NCI-H2171 treated with DMSO at 0.1 percent for 48 hours (cell line): ENCODE results near the gene CAND2.
"Not testable (repeated sequence)": the region's sequence is repeated elsewhere in the genome, so short reads cannot be mapped to it uniquely, and the experiment has no call there.

ENCODE experiments used
- DNase-seq: peaks from one replicate; lab custom pipeline; 2025; lab: John Stamatoyannopoulos, UW

CAND2 gene

DNA sequence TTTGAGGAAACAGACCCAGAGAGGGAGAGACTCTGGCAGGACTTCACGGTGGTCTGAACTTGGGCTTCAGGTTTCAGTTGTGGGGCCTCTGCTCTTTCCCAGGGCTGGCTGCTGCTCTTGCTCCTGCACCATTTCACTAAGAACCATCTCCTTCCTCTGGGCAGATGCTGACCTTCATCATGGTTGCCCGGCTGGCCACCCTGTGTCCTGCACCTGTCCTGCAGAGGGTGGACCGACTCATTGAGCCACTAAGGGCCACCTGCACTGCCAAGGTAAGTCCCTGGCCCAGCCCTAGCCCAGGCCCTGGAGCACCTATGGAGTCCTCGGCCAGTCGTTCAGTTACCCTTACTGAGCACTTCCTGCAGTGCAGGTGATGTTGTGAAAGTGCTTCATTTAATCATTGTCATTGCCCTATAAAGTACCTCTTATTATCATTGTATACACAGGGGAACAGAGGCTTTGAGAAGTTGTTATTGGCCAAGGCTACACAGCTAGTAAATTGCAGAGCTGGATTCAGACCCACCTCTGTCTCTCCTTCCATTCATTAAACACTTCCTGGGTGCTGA lies 34.9 kb downstream of the CAND2 start:
- no peak for DNase-seq

GRCh38 chr3:12832350-12833221 lies 36.1 kb downstream of the CAND2 start:
- no peak for DNase-seq

DNA sequence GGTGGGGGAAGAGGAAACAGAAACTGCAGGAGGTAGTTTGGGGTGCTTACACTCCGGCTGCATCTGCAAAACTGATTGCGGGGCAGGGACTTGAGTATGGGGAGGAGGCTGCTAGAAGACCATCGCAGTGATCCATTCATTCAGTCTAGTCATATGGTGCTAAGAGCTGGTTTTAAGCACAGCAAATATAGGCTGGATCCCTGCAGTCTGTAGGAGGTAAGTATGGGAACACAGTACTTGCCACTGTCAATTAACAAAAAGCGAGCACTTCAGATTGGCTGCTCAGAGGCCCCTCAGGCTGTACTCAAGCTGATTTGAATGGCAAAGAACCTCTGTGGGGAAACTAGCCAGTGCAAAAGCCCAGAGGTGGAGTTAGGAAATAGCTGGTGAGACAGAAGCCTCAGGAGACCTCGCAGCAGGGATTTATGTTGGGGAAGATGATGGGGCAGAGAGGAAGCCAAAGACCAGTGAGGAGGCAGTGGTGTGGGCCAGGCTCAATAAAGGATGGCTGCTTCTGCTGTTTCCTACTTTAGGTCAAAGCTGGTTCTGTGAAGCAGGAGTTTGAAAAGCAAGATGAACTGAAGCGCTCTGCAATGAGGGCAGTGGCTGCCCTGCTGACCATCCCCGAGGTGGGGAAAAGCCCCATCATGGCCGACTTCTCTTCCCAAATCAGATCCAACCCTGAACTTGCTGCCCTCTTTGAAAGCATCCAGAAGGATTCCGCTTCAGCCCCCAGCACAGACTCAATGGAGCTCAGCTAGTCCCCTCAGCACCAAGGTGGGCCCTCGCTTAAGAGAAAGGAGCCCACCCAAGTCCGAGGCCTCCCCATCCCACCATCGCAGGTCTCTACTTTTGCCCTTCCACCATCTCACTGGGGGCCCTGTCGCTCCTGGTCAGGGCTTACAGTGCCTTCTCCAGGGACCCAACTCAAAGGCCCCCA lies 37.0 kb downstream of the CAND2 start:
- no peak for DNase-seq

- DNase-seq, result peak; percentile 4
These were observed 38.7 kb downstream of the CAND2 start for GRCh38 chr3:12835052-12835665.

GRCh38 chr3:12837295-12837986 lies 41.0 kb downstream of the CAND2 start:
- DNase-seq, result no peak

DNA sequence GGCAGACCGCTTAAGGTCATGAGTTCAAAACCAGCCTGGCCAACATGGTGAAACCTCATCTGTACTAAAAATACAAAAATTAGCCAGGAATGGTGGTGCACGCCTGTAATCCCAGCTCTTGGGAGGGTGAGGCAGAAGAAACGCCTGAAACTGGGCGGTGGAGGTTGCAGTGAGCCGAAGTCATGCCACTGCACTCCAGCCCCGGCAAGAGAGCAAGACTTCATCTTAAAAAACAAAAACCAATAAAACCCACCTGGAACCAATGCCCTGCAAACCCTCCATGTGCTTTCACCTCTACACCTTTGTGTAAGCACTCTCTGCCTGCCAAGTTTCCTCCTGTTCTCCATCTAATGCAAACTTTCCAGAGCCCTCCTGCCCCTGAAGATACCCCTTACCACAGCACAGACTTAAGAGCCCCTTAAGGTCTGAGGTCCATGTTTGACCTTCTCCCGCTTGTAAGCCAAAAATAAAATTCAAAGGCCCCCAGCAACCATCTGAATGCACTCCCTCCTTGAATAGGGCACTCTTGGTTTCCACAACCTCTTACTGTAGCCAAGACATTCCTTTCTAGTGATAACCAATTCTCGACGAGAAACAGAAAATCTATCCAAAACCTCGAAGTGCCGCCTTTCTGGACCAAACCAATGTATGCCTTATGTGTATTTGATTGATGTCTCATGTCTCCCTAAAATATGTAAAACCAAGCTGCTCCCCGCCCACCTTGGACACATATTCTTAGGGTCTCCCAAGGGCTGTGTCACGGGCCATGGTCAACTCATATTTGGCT lies 41.9 kb downstream of the CAND2 start:
- DNase-seq, result no peak

- no peak for DNase-seq
These were observed 42.9 kb downstream of the CAND2 start for GRCh38 chr3:12839156-12839946.

GRCh38 chr3:12840148-12840547 lies 43.7 kb downstream of the CAND2 start:
- DNase-seq, result not testable (repeated sequence)

GRCh38 chr3:12840591-12841148 lies 44.2 kb downstream of the CAND2 start:
- peak; percentile 20 for DNase-seq

GRCh38 chr3:12841149-12841969 lies 44.9 kb downstream of the CAND2 start, which contains the start of gene RPL32:
Gene RPL32 (minus strand): TSS chr3:12841565. CDS start chr3:12840237, 1,328 bp downstream.
- DNase-seq, result peak; percentile 89

- no peak for DNase-seq
These were observed 45.5 kb downstream of the CAND2 start for GRCh38 chr3:12841970-12842328.

DNA sequence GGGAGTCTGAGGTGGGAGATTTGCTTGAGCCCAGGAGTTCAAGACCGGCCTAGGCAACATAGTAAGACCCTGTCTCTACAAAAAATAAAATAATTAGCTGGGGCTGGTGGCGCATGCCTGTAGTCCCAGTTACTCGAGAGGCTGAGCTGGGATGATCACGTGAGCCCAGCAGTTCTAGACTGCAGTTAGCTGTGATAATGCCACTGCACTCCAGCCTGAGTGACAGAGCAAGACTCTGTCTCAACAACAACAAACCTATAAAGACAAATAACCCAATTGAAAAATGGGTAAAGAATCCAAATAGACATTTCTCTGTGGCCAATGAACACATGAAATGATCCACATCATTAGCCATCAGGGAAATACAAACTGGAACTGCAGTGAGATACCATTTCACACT lies 46.0 kb downstream of the CAND2 start:
- no peak for DNase-seq

GRCh38 chr3:12845811-12846210 lies 49.3 kb downstream of the CAND2 start:
- DNase-seq, result no peak

DNA sequence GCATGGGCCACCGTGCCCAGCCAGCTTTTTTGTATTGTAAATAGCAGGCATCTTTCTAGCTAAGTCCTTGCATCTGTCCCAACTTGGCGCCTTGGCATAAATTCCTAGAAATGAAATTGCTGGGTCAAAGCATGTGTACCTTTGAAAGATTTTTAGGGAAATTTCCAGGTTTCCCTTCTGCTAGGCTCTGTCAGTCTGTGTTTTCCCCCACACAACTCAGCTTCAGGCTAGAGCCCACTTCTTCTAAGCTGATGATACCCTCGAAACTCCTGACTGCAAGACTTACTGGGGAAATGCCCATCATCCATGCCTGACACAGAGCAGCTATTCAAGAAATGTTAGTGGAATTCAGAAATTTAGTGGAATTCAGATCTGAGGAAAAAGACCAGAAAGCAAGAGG lies 55.7 kb downstream of the CAND2 start:
- DNase-seq, result no peak

DNA sequence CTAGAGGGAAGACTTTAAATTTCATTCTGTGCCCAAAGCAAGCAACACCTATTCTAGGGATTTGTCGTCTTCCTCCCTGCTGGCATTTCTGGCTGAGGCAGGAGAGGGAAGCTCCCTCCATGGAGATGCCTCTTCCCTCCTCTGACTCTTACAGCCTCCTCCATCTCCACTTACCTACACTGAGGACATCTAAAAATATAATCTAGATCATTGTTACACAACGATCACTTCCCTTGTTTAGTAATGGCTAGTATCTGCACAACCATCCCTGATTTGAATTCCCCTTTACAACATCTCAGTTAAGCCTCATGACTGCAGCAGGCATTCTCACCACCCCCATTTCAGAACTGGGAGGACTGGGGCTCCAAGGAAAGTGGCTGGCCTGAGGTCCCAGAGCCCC lies 57.4 kb downstream of the CAND2 start:
- DNase-seq, result not testable (repeated sequence)

DNA sequence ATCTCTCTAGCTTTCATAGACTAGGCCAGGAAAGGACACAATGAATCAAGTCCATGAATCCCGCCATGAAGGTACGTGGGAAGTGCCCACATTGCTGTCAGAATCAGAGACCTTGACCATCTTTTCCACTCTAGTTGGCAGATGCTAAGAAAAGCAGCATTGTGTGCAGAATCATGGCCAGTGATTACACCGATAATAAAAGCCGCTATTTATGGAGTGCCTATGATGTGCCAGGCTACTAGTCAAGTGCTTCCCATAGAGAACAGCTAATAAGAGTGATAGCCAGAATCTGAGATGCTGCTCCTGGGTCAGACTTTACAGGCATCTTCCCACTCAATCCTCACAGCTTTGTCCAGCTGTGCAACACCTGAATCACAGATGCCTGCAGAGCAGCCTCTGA lies 58.1 kb downstream of the CAND2 start:
- no peak for DNase-seq

DNA sequence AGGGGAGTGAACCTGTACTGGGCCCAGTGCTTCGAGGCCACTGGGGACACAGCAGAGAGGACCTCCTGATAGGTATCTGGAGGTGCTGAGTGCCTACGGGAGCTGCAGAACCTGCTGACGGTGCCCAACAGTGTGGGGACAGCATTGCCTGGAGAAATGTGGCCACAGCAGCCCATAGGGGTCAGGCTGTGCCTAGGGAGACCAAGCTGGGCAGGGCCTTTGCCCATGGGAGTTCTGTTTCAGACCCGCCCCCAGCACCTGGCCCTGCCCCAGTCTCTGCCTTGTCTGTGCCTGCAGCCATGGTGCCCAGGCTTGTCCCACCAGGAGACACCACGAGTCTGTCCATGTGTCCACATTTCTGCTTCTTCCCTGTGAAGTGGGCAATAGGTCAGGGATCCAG lies 60.1 kb downstream of the CAND2 start:
- no peak for DNase-seq

DNA sequence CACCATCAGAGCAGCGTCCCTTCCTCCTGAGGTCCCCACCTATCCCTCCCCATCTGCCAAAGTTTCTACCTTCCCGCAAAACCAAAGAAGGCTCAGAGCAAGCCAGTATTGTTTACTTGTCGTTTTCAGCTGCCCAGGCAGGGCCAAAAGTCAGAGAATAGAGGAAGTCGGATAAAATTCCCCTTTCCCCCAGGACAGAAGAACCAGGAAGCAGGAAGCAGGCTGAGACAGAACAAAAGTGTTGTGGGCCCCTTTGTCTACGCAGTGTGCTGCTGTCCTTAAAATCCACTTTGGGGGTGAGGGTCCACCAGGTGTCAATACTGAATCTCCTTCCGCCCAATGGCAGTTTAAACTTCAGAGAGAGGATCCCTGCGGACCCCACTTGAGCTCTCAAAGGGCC lies 63.4 kb downstream of the CAND2 start:
- no peak for DNase-seq

GRCh38 chr3:12861611-12862010 lies 65.1 kb downstream of the CAND2 start:
- DNase-seq, result no peak
